Measurements from ENCODE around the gene CRHR2. TPM values are rescaled to one million over a fixed set of nuclear protein-coding genes. Genes with fewer than 3 reads are reported as not detected.
"Not testable (repeated sequence)": the region's sequence is repeated elsewhere in the genome, so short reads cannot be mapped to it uniquely, and the experiment has no call there.

Gene CRHR2
- 0.10 TPM in 1 of 2 replicates, not detected in the other for polyA plus RNA-seq (2014; cell fraction: cytosol; rRNA removed)
- polyA plus RNA-seq (2014; cell fraction: nucleus; rRNA removed), result 0.24 and 0.62 TPM in 2 replicates

GRCh38 chr7:30682212-30683083, at the start of gene CRHR2:
TSS of gene CRHR2 (minus strand) at chr7:30682456. CDS start at chr7:30682280, 176 bp downstream.
- DNase-seq (ENCODE audit: low spot score), result peak; percentile 53

- DNase-seq (ENCODE audit: low spot score), result no peak
Observed at GRCh38 chr7:30731581-30731980, 49.3 kb upstream of the CRHR2 start.

GRCh38 chr7:30730996-30731395, 48.7 kb upstream of the CRHR2 start:
- no peak for DNase-seq (ENCODE audit: low spot score)

- DNase-seq (ENCODE audit: low spot score), result no peak
Observed at GRCh38 chr7:30730097-30730496, 47.8 kb upstream of the CRHR2 start.

- DNase-seq (ENCODE audit: low spot score), result no peak
Observed at GRCh38 chr7:30729642-30730041, 47.4 kb upstream of the CRHR2 start.

- no peak for DNase-seq (ENCODE audit: low spot score)
Observed at GRCh38 chr7:30728591-30729100, 46.4 kb upstream of the CRHR2 start.

- no peak for DNase-seq (ENCODE audit: low spot score)
Observed at GRCh38 chr7:30727061-30727945, 45.0 kb upstream of the CRHR2 start.

GRCh38 chr7:30726296-30727006, 44.2 kb upstream of the CRHR2 start:
- DNase-seq (ENCODE audit: low spot score), result no peak

- DNase-seq (ENCODE audit: low spot score), result no peak
Observed at GRCh38 chr7:30723776-30724175, 41.5 kb upstream of the CRHR2 start.

GRCh38 chr7:30722671-30723070, 40.4 kb upstream of the CRHR2 start:
- no peak for DNase-seq (ENCODE audit: low spot score)

- no peak for DNase-seq (ENCODE audit: low spot score)
Observed at GRCh38 chr7:30722187-30722586, 39.9 kb upstream of the CRHR2 start.

- DNase-seq (ENCODE audit: low spot score), result no peak
Observed at GRCh38 chr7:30721211-30721610, 39.0 kb upstream of the CRHR2 start.

- DNase-seq (ENCODE audit: low spot score), result not testable (repeated sequence)
Observed at GRCh38 chr7:30719434-30719833, 37.2 kb upstream of the CRHR2 start.

GRCh38 chr7:30717181-30717580, 34.9 kb upstream of the CRHR2 start:
- no peak for DNase-seq (ENCODE audit: low spot score)

- no peak for DNase-seq (ENCODE audit: low spot score)
Observed at GRCh38 chr7:30714129-30714528, 31.9 kb upstream of the CRHR2 start.

GRCh38 chr7:30713392-30713791, 31.1 kb upstream of the CRHR2 start:
- no peak for DNase-seq (ENCODE audit: low spot score)

GRCh38 chr7:30710669-30711068, 28.4 kb upstream of the CRHR2 start:
- DNase-seq (ENCODE audit: low spot score), result no peak

- DNase-seq (ENCODE audit: low spot score), result no peak
Observed at GRCh38 chr7:30709549-30709948, 27.3 kb upstream of the CRHR2 start.

GRCh38 chr7:30708983-30709382, 26.7 kb upstream of the CRHR2 start:
- no peak for DNase-seq (ENCODE audit: low spot score)

- DNase-seq (ENCODE audit: low spot score), result no peak
Observed at GRCh38 chr7:30708412-30708811, 26.2 kb upstream of the CRHR2 start.
